ENCODE data around the gene UPK2.

Gene UPK2

GRCh38 chr11:118923721-118924587, 32.1 kb upstream of the UPK2 start:
- Mint-ChIP-seq H3K9me3 (no peaks in the 10 kb centered on the region), H3K36me3 (ENCODE audit: low read depth) (peaks cover 3% of the 10 kb centered on the region), H3K4me3 (peak overlapping the region; percentile 88), H3K27ac (peak overlapping the region; percentile 91), H3K27me3 (no peaks in the 10 kb centered on the region), H3K4me1 (ENCODE audit: low read depth) (peaks cover 75% of the 10 kb centered on the region)
- peak; percentile 45 for DNase-seq

- H3K36me3 Mint-ChIP-seq (ENCODE audit: low read depth) = peaks cover 3% of the 10 kb centered on the region
- H3K4me3 Mint-ChIP-seq = peak overlapping the region; percentile 88
- DNase-seq = peak; percentile 74
- no peaks in the 10 kb centered on the region for H3K9me3 Mint-ChIP-seq
- peak overlapping the region; percentile 91 for H3K27ac Mint-ChIP-seq
- H3K27me3 Mint-ChIP-seq = no peaks in the 10 kb centered on the region
- H3K4me1 Mint-ChIP-seq (ENCODE audit: low read depth) = peaks cover 69% of the 10 kb centered on the region
These were observed 31.2 kb upstream of the UPK2 start for GRCh38 chr11:118924591-118925585.

GRCh38 chr11:118927554-118928100, 28.5 kb upstream of the UPK2 start:
- peak overlapping the region; percentile 90 for H3K4me3 Mint-ChIP-seq
- peaks cover 63% of the 10 kb centered on the region for H3K4me1 Mint-ChIP-seq (ENCODE audit: low read depth)

DNA sequence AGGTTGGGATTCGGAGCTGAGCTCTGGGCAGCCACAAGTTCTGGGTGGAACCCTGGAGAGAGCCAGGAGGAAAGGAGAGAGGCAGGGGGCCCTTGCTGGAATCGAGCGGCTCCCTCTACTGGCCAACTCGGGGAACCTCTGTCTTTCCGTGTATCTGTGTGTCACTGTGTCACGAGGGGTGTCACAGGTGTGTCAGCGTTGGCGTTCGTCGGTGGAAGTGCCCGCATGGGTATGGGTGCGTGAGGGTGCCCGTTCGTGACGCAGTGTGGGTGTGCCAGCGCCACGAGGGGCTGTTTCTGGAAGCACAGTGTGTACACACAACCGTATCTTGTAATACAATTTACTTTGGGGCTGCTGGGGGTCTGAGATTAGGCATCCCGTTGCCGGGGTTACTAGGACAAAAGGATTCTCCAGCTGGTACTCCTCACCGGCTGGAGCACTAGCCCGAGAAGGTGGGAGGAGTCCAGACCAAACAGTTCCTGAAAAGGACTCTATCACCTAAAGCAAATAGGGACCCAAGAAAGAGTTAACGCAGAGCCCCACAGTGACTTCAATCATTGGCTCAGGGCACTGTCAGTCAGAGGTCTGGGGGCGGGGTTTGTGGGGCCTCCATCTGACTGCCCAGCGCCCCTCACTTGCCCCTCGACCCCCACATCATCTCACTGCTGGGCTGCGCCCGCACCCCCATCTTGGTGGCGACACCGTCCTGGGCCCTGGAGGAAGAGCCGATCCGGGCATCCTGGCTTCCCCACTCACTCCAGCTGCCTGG, 27.8 kb upstream of the UPK2 start:
- peak; percentile 98 for DNase-seq
- Mint-ChIP-seq H3K27ac (peak overlapping the region; percentile 99), H3K36me3 (ENCODE audit: low read depth) (peaks cover 3% of the 10 kb centered on the region), H3K27me3 (no peaks in the 10 kb centered on the region), H3K9me3 (no peaks in the 10 kb centered on the region), H3K4me3 (peak overlapping the region; percentile 90), H3K4me1 (ENCODE audit: low read depth) (peaks cover 61% of the 10 kb centered on the region)

More at GRCh38 chr11:118927554-118928100, 28.5 kb upstream of the UPK2 start:
- Mint-ChIP-seq H3K36me3 (ENCODE audit: low read depth) (peaks cover 3% of the 10 kb centered on the region), H3K27me3 (no peaks in the 10 kb centered on the region), H3K9me3 (no peaks in the 10 kb centered on the region), H3K27ac (peak overlapping the region; percentile 99)
- DNase-seq = no peak

- no peaks in the 10 kb centered on the region for H3K27me3 Mint-ChIP-seq
- DNase-seq = no peak
- H3K36me3 Mint-ChIP-seq (ENCODE audit: low read depth) = peaks cover 3% of the 10 kb centered on the region
- H3K9me3 Mint-ChIP-seq = no peaks in the 10 kb centered on the region
- peak overlapping the region; percentile 99 for H3K27ac Mint-ChIP-seq
- peaks cover 54% of the 10 kb centered on the region for H3K4me1 Mint-ChIP-seq (ENCODE audit: low read depth)
- peak overlapping the region; percentile 90 for H3K4me3 Mint-ChIP-seq
These were observed 27.1 kb upstream of the UPK2 start for GRCh38 chr11:118928870-118929500.

GRCh38 chr11:118929501-118930093, 26.5 kb upstream of the UPK2 start:
- Mint-ChIP-seq H3K4me3 (peak overlapping the region; percentile 90), H3K27ac (peak overlapping the region; percentile 97), H3K9me3 (no peaks in the 10 kb centered on the region), H3K4me1 (ENCODE audit: low read depth) (peaks cover 50% of the 10 kb centered on the region), H3K27me3 (no peaks in the 10 kb centered on the region), H3K36me3 (ENCODE audit: low read depth) (peaks cover 1% of the 10 kb centered on the region)
- peak; percentile 85 for DNase-seq

GRCh38 chr11:118930094-118930712, 25.9 kb upstream of the UPK2 start:
- Mint-ChIP-seq H3K4me1 (ENCODE audit: low read depth) (peaks cover 49% of the 10 kb centered on the region), H3K27ac (peak overlapping the region; percentile 97), H3K9me3 (no peaks in the 10 kb centered on the region), H3K4me3 (peak overlapping the region; percentile 90), H3K27me3 (no peaks in the 10 kb centered on the region), H3K36me3 (ENCODE audit: low read depth) (no peaks in the 10 kb centered on the region)
- DNase-seq = peak; percentile 92

GRCh38 chr11:118931571-118931970, 24.5 kb upstream of the UPK2 start:
- Mint-ChIP-seq H3K4me3 (no peak overlapping the region), H3K36me3 (ENCODE audit: low read depth) (no peaks in the 10 kb centered on the region), H3K9me3 (no peaks in the 10 kb centered on the region), H3K27ac (peak overlapping the region; percentile 97), H3K27me3 (no peaks in the 10 kb centered on the region), H3K4me1 (ENCODE audit: low read depth) (peaks cover 43% of the 10 kb centered on the region)
- no peak for DNase-seq

GRCh38 chr11:118933486-118933885, 22.6 kb upstream of the UPK2 start:
- Mint-ChIP-seq H3K4me3 (no peak overlapping the region), H3K27me3 (no peaks in the 10 kb centered on the region), H3K9me3 (no peaks in the 10 kb centered on the region), H3K36me3 (ENCODE audit: low read depth) (no peaks in the 10 kb centered on the region), H3K4me1 (ENCODE audit: low read depth) (peaks cover 25% of the 10 kb centered on the region), H3K27ac (no peak overlapping the region)
- DNase-seq = no peak

DNA sequence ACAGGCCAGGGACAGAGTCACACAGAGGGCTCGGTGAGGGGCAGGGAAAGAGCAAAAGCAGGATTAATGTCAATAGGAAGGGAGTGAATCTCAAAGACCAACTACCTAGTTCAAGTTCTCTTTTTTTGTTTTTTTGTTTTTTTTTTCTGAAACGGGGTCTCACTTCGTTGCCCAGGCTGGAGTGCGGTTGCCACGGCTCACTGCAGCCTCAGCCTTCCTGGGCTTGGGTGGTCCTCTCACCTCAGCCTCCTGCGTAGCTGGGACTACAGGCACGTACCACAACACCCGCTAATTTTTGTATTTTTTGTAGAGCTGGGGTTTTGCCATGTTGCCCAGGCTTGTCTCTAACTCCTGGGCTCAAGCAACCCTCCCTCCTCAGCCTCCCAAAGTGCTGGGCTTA, 20.7 kb upstream of the UPK2 start:
- DNase-seq = no peak
- H3K27me3 Mint-ChIP-seq = no peaks in the 10 kb centered on the region
- H3K36me3 Mint-ChIP-seq (ENCODE audit: low read depth) = no peaks in the 10 kb centered on the region
- no peak overlapping the region for H3K27ac Mint-ChIP-seq
- H3K9me3 Mint-ChIP-seq = no peaks in the 10 kb centered on the region
- no peak overlapping the region for H3K4me3 Mint-ChIP-seq
- H3K4me1 Mint-ChIP-seq (ENCODE audit: low read depth) = peaks cover 30% of the 10 kb centered on the region

DNA sequence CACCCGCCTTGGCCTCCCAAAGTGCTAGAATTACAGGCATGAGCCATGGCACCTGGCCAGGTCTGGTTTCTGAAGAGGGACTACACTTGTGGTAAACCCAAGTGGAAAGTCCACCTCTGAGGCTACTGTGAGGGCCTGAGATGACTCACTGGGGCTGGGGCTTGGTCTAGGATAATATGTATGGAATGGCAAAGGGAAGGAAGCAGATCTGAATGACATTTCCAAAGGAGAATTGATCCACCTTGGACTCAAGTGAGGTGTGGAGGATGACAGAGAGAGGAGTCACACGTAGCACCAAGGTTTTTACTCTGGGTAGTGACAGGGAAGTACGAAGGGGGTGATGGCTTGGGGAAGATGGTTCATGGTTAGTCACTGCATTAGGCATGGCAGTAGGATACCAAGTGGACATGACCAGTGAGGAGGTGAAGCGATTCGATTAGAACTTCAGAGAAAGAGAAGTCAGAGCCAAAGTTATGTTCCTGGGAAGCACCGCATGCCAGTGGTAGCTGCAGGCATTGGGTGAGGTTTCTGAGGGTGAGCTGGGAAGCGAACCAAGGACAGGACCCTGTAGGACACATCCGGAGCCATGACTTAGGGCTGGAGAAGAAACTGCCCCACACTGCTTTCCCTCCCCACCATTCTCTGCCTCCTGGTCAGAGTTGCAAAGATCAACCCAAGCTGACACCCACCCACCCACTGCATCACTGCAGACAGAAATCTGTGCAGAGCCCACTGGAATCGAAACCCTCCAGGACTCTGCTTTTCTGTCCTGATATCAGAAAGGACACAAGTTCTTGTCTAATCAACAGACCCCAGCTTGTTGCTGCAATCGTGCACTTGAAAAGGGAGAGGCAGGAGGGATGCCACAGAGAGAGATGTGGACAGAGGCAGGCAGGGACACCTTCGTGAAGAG, 17.4 kb upstream of the UPK2 start:
- Mint-ChIP-seq H3K4me1 (ENCODE audit: low read depth) (peaks cover 33% of the 10 kb centered on the region), H3K27me3 (no peaks in the 10 kb centered on the region)

DNA sequence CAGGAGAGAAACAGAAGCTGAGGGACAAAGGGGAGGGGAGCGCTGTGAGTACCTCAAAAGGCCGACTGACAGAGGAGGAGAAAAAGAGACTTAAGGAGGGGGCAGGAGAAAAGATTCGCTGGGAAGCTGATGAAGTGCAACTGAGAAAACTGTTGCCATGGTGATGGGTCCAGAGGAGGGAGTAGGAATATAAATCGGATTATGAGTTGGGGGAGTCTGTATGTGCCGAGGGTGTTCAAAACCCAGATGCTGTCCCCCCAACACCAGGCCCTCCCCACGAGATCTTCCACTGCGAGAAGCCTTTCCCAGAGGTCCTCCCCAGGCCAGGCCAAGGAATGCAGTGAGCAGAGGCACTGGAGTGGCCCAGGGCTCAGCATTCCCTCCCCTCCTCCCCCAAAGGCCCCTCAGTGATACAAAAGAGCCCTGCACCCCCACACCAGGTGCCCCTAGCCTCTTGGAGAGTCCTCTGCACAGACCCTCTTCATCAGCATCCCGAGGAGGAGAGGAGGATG, 16.6 kb upstream of the UPK2 start:
- Mint-ChIP-seq H3K27me3 (no peaks in the 10 kb centered on the region), H3K4me3 (no peak overlapping the region), H3K27ac (peak overlapping the region; percentile 55), H3K36me3 (ENCODE audit: low read depth) (no peaks in the 10 kb centered on the region), H3K9me3 (no peaks in the 10 kb centered on the region), H3K4me1 (ENCODE audit: low read depth) (peaks cover 33% of the 10 kb centered on the region)
- no peak for DNase-seq

More for the DNA sequence above, 17.4 kb upstream of the UPK2 start:
- Mint-ChIP-seq H3K4me3 (no peak overlapping the region), H3K36me3 (ENCODE audit: low read depth) (no peaks in the 10 kb centered on the region), H3K9me3 (no peaks in the 10 kb centered on the region), H3K27ac (no peak overlapping the region)
- no peak for DNase-seq

Measured in activated T-cell treated with anti-CD3 and anti-CD28 coated beads, Interleukin-2, amount 50 U/mL, for 24 hours (primary cell).